ENCODE data around the gene DMKN. TPM values are rescaled to one million over a fixed set of nuclear protein-coding genes. Genes with fewer than 3 reads are reported as not detected.

The DMKN gene, protein sequence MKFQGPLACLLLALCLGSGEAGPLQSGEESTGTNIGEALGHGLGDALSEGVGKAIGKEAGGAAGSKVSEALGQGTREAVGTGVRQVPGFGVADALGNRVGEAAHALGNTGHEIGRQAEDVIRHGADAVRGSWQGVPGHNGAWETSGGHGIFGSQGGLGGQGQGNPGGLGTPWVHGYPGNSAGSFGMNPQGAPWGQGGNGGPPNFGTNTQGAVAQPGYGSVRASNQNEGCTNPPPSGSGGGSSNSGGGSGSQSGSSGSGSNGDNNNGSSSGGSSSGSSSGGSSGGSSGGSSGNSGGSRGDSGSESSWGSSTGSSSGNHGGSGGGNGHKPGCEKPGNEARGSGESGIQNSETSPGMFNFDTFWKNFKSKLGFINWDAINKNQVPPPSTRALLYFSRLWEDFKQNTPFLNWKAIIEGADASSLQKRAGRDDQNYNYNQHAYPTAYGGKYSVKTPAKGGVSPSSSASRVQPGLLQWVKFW
- 1 to 10 TPM; 1.4 to 1.5 TPM for total RNA-seq

DNA sequence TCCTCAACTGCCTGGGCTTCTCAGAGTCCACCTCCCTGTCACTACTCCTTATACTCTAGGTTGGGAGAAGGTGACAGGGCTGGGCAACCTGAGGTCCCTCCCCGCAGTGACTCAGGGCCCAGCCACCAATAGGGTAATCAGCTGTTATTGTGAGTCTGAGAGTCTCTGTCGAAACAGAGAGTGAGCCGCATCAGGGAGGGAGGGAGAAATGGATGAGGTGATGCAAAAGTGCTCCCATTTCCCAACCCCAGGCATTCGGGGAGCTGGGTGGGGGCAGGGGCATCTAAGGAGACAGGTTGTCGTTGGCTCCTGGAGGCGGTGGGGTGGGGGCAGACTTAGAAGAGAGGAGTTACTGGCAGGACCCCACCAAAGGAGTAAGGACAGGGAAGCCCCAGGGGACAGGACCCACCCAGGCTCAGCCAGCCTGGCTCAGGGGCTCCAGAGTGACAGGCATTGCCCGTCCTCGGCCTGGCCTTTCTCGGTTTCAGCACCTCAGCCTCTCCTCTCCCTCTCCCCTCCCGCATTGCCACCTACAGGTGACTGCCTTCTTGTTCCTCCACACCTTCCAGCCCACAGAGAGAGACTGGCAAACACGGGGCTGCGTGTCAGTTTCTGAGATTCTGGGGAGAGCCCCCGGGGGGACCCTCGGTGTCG, at the start of gene DMKN:
DMKN (minus strand) TSS at position 22 of the 654 bp plus-strand sequence. CDS start 174 bp downstream, outside the sequence.
- H3K27me3 Mint-ChIP-seq: peaks cover 54% of the 10 kb centered on the region
- no peak within 1 kb of the TSS for H3K27ac Mint-ChIP-seq
- no peaks in the 10 kb centered on the region for H3K36me3 Mint-ChIP-seq
- no peak for DNase-seq
- peaks cover 13% of the 10 kb centered on the region for H3K4me1 Mint-ChIP-seq
- no peak within 1 kb of the TSS for H3K4me3 Mint-ChIP-seq
- no peaks in the 10 kb centered on the region for H3K9me3 Mint-ChIP-seq

DNA sequence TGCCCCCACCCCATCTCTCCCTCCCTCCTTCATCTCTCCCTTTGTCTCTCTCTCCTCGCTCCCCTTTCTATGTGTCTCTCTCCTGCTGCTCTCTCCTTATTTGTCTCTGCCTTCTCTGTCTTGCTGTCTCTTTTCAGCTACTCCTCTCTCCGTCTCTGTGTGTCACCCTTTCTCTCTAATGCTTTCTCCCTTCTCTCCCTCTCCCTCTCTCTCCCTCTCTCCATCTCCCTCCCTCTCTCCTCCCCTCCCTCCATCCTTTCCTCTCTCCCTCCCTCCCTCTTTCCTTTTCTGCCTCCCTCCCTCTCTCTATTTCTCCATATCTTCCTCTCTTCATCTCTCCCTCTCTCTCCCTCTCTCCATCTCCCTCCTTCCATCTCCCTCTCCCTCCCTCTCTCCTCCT, 49.3 kb upstream of the DMKN start:
- no peak for DNase-seq
- peaks cover 2% of the 10 kb centered on the region for H3K4me1 Mint-ChIP-seq
- peaks cover 60% of the 10 kb centered on the region for H3K27me3 Mint-ChIP-seq
- H3K4me3 Mint-ChIP-seq: no peak overlapping the region
- no peaks in the 10 kb centered on the region for H3K9me3 Mint-ChIP-seq
- H3K36me3 Mint-ChIP-seq: no peaks in the 10 kb centered on the region
- no peak overlapping the region for H3K27ac Mint-ChIP-seq

DNA sequence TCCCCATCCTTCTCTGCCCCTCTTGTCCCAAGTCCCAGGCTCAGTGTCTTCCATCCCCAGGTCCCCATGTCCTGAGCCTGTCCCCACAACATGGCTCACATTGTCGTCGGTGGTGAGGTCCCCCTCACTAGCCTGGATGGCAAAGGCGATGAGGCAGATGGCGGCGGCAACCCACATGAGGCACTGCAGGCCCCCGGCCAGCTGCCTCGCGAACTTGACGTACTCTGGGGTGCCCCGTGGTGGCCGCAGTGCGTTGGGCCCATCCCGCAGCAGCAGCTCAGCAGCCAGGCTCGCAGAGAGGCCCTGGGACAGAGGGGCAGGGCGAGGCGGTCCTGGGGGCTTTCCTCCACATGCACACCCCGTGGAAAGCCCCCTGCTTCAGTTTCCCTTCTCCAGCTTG, 48.9 kb upstream of the DMKN start:
- H3K36me3 Mint-ChIP-seq: no peaks in the 10 kb centered on the region
- H3K27ac Mint-ChIP-seq: no peak overlapping the region
- DNase-seq: no peak
- no peaks in the 10 kb centered on the region for H3K9me3 Mint-ChIP-seq
- no peak overlapping the region for H3K4me3 Mint-ChIP-seq
- peaks cover 2% of the 10 kb centered on the region for H3K4me1 Mint-ChIP-seq
- H3K27me3 Mint-ChIP-seq: peaks cover 63% of the 10 kb centered on the region

DNA sequence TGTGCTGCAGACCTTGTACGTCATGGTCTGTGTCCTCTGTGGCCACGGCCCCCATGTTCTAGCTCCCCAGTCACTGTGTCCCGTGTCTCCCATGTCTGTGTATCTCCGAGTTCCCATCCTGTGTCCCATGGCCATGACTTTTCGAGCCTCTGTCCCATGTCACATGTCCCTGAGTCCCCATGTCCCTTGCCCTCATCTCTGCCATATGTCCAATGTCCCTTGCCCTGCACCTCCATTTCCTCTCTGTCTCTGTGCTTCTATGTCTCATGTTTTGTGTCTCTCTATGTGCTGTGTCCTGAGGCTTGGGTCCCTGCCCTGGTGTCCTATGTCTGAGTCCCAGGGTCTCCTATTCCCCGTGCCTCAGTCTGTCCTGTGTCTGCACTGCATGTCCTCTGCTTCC, 48.0 kb upstream of the DMKN start:
- Mint-ChIP-seq H3K27ac (no peak overlapping the region), H3K27me3 (peaks cover 65% of the 10 kb centered on the region), H3K36me3 (peaks cover 2% of the 10 kb centered on the region), H3K4me1 (peaks cover 3% of the 10 kb centered on the region), H3K9me3 (no peaks in the 10 kb centered on the region), H3K4me3 (no peak overlapping the region)
- DNase-seq: no peak

DNA sequence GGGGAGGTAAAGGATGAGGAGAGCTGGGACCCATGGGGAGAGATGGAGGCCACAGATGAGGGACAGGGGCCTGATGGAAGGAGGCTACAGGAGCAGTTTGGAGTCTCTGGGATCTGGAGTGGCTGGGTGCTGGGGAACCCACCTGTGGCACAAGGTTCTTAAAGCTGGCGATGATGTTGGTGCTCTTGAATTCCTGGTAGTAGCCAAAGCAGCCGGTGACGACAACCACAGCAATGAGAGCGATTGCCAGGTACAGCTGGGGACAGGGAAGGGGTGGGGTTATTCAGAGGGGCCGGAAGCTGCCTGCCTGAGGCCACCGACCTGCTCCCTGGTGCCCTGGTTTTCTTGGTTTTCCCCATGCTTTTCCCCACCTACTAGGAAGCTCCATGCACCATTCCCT, 47.2 kb upstream of the DMKN start:
- H3K4me1 Mint-ChIP-seq: peaks cover 3% of the 10 kb centered on the region
- peaks cover 69% of the 10 kb centered on the region for H3K27me3 Mint-ChIP-seq
- H3K9me3 Mint-ChIP-seq: no peaks in the 10 kb centered on the region
- no peak overlapping the region for H3K27ac Mint-ChIP-seq
- no peak overlapping the region for H3K4me3 Mint-ChIP-seq
- peaks cover 2% of the 10 kb centered on the region for H3K36me3 Mint-ChIP-seq
- no peak for DNase-seq

DNA sequence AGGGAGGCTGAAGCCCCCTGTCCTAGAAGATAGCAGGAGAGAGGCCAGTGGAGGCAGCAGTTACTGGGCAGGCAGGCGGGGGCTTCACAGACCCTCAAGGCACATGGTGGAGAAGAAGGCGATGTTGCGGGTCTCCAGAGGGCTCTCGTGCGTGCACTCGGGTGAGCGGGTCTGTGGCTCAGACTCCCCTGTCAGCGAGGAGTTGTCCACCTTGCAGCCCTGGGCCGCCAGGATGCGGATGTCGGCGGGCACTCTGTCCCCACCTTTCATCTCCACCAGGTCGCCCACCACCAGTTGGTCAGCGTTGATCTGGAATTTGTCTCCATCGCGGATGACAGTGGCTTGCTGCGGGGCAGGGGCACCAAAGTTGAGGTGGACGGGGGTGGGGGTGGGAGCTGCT, 46.8 kb upstream of the DMKN start:
- Mint-ChIP-seq H3K9me3 (no peaks in the 10 kb centered on the region), H3K36me3 (peaks cover 2% of the 10 kb centered on the region), H3K4me3 (no peak overlapping the region), H3K27me3 (peaks cover 70% of the 10 kb centered on the region), H3K27ac (no peak overlapping the region), H3K4me1 (peaks cover 3% of the 10 kb centered on the region)
- DNase-seq: no peak

DNA sequence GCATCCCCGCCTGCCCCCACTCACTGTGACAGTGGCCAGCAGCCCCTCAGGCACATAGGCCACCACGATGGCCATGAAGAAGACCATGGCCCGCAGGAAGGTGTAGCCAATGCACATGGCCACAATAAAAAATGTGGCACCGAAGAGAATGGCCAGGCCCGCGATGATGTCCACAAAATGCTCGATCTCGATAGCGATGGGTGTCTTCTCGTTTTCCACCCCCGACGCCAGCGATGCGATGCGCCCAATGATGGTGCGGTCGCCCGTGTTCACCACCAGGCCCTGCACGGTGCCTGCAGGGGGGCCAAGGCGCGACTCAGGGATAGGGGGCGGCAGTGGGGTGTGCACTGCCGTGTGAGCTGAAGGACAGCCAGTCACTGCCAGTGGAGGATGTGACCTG, 46.3 kb upstream of the DMKN start:
- Mint-ChIP-seq H3K36me3 (peaks cover 2% of the 10 kb centered on the region), H3K9me3 (no peaks in the 10 kb centered on the region), H3K27me3 (peaks cover 70% of the 10 kb centered on the region), H3K4me3 (no peak overlapping the region), H3K4me1 (peaks cover 3% of the 10 kb centered on the region), H3K27ac (no peak overlapping the region)
- DNase-seq: no peak

DNA sequence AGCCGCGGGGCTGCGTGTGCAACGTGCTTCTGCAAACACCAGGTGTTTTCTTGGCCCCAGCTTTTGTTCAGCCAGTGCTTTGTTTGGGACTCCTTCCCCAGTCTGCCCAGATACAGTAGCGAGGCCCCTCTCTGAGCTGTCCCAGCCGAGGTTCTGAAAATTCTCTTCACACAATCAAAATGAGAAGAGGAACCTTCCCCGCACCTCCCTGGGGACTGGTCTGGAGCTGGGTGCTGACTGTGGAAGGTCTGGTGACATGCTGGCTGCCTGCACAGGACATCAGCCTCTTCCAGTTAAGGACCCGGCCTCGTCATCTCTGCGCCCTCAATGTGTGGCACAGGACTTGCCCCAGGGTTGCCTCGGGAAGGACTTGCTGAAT, 45.8 kb upstream of the DMKN start:
- Mint-ChIP-seq H3K36me3 (peaks cover 2% of the 10 kb centered on the region), H3K27ac (no peak overlapping the region), H3K27me3 (peaks cover 68% of the 10 kb centered on the region), H3K4me1 (peaks cover 3% of the 10 kb centered on the region), H3K4me3 (no peak overlapping the region), H3K9me3 (no peaks in the 10 kb centered on the region)
- no peak for DNase-seq

DNA sequence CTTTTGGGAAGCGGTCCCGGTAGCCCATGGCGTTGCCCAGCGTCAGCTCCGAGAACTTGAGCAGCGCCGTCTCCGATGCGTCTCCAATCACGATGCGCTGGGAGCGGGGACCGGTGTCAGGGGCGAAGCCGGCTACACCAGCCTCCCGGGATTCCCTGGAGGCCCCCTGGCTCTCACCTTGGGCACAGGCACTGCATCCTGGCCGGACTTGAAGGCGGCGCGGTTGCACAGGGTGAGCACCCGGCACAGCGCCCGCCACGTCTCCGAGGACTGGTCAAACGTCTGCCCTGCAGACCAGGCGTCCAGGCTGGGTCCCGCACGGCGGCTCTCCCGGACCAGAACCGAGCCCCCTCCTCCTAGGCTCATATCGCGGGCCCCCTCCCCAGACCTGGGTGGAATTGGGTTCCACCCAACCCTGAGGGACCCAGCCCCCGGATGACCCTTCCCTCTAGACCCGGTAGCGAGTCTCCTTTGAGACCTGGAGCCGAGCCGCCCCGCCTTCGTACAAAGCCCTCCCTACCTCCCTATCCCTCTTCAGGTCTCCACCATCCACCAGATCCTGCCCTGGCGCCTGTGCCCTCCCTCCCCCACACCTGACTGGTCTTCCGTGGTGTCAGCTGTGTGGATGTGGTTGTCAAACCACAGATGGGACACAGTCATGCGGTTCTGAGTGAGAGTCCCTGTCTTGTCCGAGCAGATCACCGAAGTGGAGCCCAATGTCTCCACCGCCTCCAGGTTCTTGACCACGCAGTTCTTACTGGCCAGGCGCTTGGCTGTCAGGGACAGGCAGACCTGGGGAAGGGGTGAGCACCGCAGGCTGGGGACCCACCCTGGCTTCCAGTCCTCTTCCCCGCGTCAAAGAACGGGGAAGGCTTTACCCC, 45.2 kb upstream of the DMKN start:
- H3K4me1 Mint-ChIP-seq: peaks cover 3% of the 10 kb centered on the region
- H3K27ac Mint-ChIP-seq: no peak overlapping the region
- peaks cover 66% of the 10 kb centered on the region for H3K27me3 Mint-ChIP-seq
- peaks cover 2% of the 10 kb centered on the region for H3K36me3 Mint-ChIP-seq
- no peaks in the 10 kb centered on the region for H3K9me3 Mint-ChIP-seq
- no peak overlapping the region for H3K4me3 Mint-ChIP-seq
- DNase-seq: no peak

DNA sequence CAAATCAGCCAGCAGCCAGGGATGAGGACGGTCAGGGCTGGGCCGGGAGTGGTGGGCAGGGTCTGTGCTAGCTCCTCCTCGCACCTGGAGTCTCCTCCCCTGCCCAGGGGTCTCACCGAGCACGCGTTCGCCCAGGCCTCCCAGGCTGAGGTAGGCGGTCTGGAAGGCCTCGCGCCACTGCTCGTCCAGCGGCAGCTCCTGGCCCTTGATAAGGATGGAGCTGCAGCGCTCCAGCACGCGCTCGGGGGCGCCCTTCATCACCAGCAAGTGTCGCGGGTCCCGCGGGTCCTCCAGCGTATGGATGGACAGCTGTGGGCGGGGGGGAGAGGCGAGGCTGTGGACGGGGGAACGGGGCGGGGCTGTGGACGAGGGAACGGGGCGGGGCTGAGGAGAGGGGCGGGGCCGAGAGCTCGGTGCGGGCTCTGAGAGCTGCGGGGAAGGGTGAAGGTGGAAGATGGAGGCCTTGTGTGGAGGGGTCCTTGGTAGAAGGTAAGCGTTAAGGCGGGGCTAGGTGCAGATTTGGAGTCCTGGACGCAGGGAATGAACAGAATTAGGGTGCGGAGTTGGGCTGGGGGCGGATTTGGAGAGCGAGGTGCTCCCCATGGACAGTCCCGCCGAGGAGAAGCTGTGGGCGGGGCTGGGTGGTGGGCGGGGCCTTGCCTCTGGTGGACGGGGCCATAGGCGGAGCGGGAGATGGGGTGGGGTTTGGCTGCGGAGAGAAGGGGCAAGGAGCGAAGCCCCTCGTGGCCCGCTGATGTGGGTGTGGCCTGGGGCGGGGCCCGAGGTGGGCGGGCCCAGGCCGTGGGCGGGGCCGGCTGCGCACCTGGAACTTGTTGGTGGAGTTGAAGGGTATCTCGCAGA, 44.3 kb upstream of the DMKN start:
- peak; percentile 72 for DNase-seq
- H3K4me1 Mint-ChIP-seq: peaks cover 3% of the 10 kb centered on the region
- no peak overlapping the region for H3K27ac Mint-ChIP-seq
- peak overlapping the region; percentile 59 for H3K4me3 Mint-ChIP-seq
- H3K27me3 Mint-ChIP-seq: peaks cover 60% of the 10 kb centered on the region
- no peaks in the 10 kb centered on the region for H3K9me3 Mint-ChIP-seq
- H3K36me3 Mint-ChIP-seq: peaks cover 2% of the 10 kb centered on the region

DNA sequence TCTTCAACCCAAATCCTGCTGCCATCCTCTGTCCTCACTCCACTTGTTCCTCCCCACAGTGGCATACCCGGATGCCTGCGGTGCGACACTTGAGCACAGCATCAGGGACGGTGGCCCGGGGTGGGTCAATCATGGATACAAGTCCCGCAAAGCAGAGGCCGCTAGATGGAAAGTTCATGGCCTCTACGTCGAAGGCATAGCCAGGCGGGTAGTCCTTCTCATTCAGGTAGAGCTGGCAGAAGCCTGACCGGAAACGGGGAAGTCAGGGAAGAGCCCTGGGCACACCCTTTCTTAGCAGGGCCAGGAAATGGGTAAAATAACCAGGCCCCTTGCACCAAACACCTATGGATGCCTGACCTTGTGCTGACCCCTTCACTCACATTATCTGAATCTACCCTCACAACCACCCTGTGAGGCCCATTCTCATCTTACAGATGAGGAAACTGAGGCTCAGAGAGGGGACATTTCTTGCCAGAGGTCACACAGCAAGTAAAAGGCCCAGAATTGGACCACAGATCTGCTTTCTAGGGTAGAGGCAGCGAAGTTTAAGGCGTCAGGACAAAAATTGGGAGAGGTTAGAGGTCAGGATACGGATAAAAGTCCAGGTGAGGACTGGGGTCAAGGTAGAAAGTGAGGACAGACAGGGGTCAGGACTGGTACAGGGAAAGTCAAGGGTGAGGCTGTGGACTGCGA, 43.5 kb upstream of the DMKN start:
- H3K4me1 Mint-ChIP-seq: peaks cover 3% of the 10 kb centered on the region
- no peak for DNase-seq
- H3K4me3 Mint-ChIP-seq: no peak overlapping the region
- peaks cover 52% of the 10 kb centered on the region for H3K27me3 Mint-ChIP-seq
- no peak overlapping the region for H3K27ac Mint-ChIP-seq
- no peaks in the 10 kb centered on the region for H3K9me3 Mint-ChIP-seq
- H3K36me3 Mint-ChIP-seq: peaks cover 2% of the 10 kb centered on the region

DNA sequence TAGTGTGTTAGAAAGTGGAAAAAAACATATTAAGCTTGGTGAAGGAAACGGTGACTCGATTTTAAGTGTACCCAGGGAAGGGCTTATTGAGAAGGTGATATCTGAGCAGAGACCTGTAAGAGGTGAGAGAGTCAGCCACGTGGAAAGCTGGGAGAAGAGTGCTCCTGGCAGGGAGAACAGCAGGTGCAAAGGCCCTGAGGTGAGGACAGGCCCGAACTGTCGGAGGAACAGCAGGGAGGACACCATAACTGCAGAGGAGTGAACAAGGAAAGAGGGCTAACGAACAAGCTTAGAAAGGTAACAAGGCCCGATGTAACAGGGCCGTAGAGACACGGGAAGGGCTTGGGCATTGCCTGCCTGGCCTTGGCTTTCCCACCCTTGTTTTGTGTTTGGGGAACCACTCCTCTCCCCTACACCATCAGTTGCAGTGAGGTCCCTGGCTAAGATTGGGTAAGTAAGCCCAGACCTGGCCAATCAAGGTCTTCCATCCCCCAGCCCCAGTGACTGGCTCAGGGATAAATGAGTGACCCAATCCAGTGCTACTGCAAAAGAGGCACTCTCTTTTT, 42.7 kb upstream of the DMKN start:
- H3K4me1 Mint-ChIP-seq: peaks cover 3% of the 10 kb centered on the region
- H3K4me3 Mint-ChIP-seq: no peak overlapping the region
- peaks cover 44% of the 10 kb centered on the region for H3K27me3 Mint-ChIP-seq
- H3K9me3 Mint-ChIP-seq: no peaks in the 10 kb centered on the region
- DNase-seq: no peak
- H3K36me3 Mint-ChIP-seq: peaks cover 2% of the 10 kb centered on the region
- no peak overlapping the region for H3K27ac Mint-ChIP-seq

DNA sequence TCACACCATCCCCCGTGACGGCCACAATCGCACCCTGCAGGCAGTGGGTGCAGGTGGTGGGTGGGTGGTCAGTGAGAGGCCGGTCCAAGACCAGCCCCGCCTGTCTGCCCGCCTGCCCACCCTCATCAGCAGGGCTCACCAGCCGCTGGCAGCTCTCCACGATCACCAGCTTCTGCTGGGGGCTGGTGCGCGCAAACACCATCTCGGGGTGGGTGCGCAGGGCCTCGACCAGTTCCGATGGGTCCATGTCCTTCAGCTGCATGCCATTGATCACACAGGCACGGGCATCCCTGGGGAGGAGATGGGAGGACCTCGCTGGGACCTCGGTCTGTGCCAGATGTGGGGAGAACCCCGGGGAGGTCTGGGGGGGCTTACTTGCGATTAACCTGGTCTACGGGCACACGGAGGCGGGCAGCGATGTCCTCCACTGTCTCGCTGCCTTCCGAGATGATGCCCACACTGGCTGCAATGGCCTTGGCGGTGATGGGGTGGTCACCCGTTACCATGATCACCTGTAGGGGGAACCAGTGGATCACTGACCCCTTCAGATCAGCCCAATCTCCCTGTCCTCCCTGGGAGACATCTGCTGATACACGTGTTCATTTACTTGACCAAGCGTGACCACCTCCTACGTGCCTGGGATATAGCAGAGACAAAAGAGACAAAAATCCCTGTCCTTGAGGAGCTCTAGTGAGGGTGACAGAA, 42.0 kb upstream of the DMKN start:
- Mint-ChIP-seq H3K27ac (no peak overlapping the region), H3K4me1 (peaks cover 3% of the 10 kb centered on the region), H3K27me3 (peaks cover 38% of the 10 kb centered on the region), H3K9me3 (no peaks in the 10 kb centered on the region), H3K4me3 (no peak overlapping the region), H3K36me3 (peaks cover 5% of the 10 kb centered on the region)
- no peak for DNase-seq

Data from activated naive CD8-positive, alpha-beta T cell treated with anti-CD3 and anti-CD28 coated beads for 36 hours (primary cell).